GM21786 (cell line): ENCODE measurements around the gene HTR7.
"Not testable (repeated sequence)": the region's sequence is repeated elsewhere in the genome, so short reads cannot be mapped to it uniquely, and the experiment has no call there.

Experiments used
- ATAC-seq: cut with Tn5 transposase; IDR thresholded peaks from one replicate; pipeline ENCODE4 v1.9.1; 2021; ENCODE audit not compliant: unreplicated experiment

The HTR7 gene

DNA sequence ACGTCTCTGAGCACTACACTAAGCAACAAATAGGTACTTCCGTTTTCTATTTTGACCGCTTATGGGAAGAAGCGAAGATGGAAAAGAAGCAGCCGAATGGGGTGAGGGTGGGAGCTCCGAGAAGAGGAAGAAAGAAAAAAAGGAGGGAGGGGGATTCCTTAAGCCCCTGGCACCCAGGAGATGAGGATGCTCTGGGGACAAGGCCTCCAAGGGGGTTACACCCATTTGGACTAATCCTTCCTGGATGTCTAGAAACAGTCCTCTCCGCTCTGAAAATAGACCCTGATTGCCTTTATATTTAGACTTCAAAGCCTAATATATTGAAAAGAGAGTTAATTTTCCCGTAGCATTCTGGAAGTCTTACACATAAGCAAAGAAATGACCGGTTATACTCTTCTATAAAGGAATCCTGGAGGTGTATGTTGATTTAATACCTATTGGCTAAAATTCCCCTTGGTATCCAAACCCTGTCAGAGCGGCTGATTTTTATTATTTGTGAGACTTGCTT lies 676 bp upstream of the HTR7 start:
- no peak for ATAC-seq

GRCh38 chr10:90856964-90857634 lies 740 bp downstream of the HTR7 start:
- ATAC-seq, result no peak

GRCh38 chr10:90856261-90856660 lies 1.6 kb downstream of the HTR7 start:
- no peak for ATAC-seq

GRCh38 chr10:90855126-90855525 lies 2.7 kb downstream of the HTR7 start:
- no peak for ATAC-seq

- ATAC-seq, result no peak
Measured at GRCh38 chr10:90849956-90850749, 7.7 kb downstream of the HTR7 start.

GRCh38 chr10:90847436-90847835 lies 10.4 kb downstream of the HTR7 start:
- no peak for ATAC-seq

- no peak for ATAC-seq
Measured at GRCh38 chr10:90846746-90847145, 11.1 kb downstream of the HTR7 start.

DNA sequence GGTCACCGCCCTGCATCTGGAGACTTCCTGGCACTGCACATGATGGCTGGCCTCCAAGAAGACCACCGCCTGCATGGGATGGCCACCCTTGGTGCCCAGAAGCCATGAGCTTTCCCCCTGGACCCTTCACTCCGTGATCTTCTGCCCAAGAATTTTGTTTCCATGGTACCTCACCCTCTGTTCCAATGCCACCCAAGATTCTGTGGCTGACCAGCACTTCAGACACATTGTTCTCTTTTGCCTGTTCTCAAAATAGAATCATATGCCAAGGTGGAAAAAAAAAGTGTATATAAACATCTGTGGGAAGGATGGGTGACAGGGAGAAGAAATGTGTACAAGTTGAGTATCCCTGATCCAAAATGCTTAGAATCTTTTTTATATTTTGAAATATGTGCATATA lies 12.1 kb downstream of the HTR7 start:
- no peak for ATAC-seq

- ATAC-seq, result no peak
Measured at GRCh38 chr10:90842725-90843124, 15.1 kb downstream of the HTR7 start.

GRCh38 chr10:90837486-90837885 lies 20.4 kb downstream of the HTR7 start:
- ATAC-seq, result no peak

DNA sequence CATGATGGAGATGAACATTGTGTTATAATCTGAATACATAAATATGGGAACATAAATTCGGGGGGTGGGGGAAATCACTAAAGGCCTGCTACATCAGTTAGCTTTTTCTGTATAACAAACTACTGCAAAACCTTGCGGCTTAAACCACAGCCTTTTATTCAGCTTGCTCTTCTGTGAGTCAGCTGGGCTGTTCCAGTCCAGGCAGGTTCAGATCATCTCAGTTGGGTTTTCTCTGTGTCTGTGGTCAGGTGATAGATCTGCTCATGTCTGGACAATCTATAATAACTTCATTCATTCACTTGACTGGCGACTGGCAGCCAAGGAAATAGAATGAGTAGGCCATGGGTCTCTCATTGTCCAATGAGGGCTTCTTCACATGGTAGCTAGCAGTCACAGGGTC lies 23.5 kb downstream of the HTR7 start:
- ATAC-seq, result no peak

- no peak for ATAC-seq
Measured at GRCh38 chr10:90832111-90832510, 25.7 kb downstream of the HTR7 start.

- no peak for ATAC-seq
Measured at GRCh38 chr10:90822508-90822907, 35.3 kb downstream of the HTR7 start.

GRCh38 chr10:90821864-90822263 lies 36.0 kb downstream of the HTR7 start:
- ATAC-seq, result not testable (repeated sequence)

DNA sequence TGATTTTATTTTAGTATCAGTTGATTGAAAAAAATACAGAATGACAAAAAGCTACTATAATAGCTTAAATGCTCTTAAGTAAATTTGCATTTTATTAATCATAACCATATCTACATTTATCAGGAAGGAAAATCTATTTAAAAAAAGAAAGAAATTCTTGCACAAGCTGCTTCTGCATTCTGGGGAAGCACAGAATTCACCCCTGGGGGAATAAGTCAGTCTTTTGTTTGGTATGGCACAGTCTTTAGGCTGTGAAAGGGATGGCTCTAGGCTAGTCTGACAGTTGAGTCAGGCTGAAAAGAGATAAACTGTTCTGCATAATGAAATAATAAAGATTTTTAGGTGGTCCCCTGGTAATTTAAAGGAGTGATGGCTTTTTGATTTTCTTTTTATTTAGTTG lies 37.9 kb downstream of the HTR7 start:
- no peak for ATAC-seq

- ATAC-seq, result no peak
Measured at GRCh38 chr10:90818736-90819135, 39.1 kb downstream of the HTR7 start.

DNA sequence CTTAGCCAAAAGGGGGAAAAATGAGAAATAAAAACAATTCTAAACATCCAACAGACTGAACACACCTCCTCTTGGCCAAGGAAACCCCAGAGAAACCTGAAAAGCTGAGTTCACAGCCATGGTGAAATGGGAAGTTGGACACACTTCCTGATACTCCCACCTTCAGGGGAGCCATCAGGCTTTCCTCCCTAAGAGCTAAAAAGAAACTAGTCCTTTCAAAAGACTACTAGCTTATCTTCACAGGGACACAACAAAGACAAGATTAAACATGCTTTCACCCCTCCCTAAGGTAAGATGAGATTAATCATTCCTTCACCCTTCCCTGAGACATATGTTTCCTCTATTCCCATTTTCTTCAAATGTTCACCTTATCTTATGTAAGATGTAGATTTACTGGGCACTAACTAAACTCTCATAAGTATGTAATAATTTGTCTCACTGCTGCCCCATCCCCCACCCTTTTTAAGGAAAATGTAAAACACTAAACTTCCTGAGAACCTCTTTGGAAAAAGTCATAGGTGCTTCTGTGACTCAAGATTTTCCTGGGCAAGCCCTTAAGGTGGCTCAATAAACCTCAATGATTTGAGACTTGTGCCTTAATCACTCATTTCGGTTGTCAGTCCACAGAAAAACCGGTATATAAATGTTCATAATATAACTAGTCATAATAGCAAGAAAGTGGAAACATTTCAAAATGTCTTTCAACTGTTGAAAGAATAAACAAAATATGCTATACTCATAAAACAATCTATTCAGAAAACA lies 40.5 kb downstream of the HTR7 start:
- ATAC-seq, result no peak

GRCh38 chr10:90816466-90816865 lies 41.4 kb downstream of the HTR7 start:
- ATAC-seq, result no peak

GRCh38 chr10:90813594-90814365 lies 44.1 kb downstream of the HTR7 start:
- ATAC-seq, result no peak

DNA sequence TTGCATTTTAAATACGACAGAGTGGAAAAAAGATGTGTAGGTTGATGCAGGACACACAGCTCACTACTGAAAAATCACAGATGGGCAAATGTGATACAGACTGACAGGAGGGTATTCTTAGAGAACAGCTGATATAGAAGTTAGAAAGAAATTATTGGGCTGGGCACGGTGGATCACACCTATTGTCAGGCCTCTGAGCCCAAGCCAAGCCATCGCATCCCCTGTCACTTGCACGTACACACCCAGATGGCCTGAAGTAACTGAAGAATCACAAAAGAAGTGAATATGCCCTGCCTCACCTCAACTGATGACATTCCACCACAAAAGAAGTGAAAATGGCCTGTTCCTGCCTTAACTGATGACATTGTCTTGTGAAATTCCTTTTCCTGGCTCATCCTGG lies 50.7 kb downstream of the HTR7 start:
- ATAC-seq, result not testable (repeated sequence)

- ATAC-seq, result no peak
Measured at GRCh38 chr10:90806677-90807076, 51.2 kb downstream of the HTR7 start.
